Tibial nerve (tissue), 4 donors: ENCODE measurements around the gene GNG12. TPM values are rescaled to one million over a fixed set of nuclear protein-coding genes. Genes with fewer than 3 reads are reported as not detected.
A peak's percentile ranks its signal among the peaks of the same experiment; 100 is the strongest.

Experiments
- DNase-seq, 2 donors: peaks; one replicate each; pipeline ENCODE4 v3.0.0-alpha.2; 2019; ENCODE audit warnings: low spot score in 2 of 2
- H3K27ac ChIP-seq, 4 donors: fragments of 200-600 bp; sonication (generic) in 3 of 4; one replicate each; pipeline ENCODE4 v1.5.1; 2017 to 2019; ENCODE audit warnings: mild to moderate bottlenecking in 1 of 4
- H3K27me3 ChIP-seq, 2 donors: fragments of 200-600 bp; sonication (generic) in 1 of 2; one replicate each; pipeline versions ENCODE4 v1.5.1 to v1.6.0; 2017 to 2019
- H3K36me3 ChIP-seq, 3 donors: fragments of 200-600 bp; sonication (generic); one replicate each; pipeline ENCODE4 v1.5.1; 2018 to 2019
- H3K4me1 ChIP-seq, 4 donors: fragments of 200-600 bp; sonication (generic) in 3 of 4; one replicate each; pipeline ENCODE4 v1.5.1; 2017 to 2019
- H3K4me3 ChIP-seq, 4 donors: fragments of 200-600 bp; sonication (generic) in 3 of 4; one replicate each; pipeline ENCODE4 v1.5.1; 2017 to 2019; ENCODE audit warnings: mild to moderate bottlenecking in 1 of 4, moderate library complexity in 1 of 4
- H3K9me3 ChIP-seq, 4 donors: fragments of 200-600 bp; sonication (generic) in 3 of 4; one replicate each; pipeline ENCODE4 v1.5.1; 2017 to 2019
- EP300 ChIP-seq, 2 donors: sonication (generic); formaldehyde crosslinking; IDR thresholded peaks; one replicate each; pipeline ENCODE4 v1.6.1; 2017; ENCODE audit warnings: antibody characterized with exemption in 2 of 2, mild to moderate bottlenecking in 1 of 2
- POLR2A ChIP-seq, 2 donors: fragments of 450-650 bp; IDR thresholded peaks; one replicate each; pipeline ENCODE4 v1.6.1; 2017; ENCODE audit warnings: antibody characterized with exemption in 2 of 2, mild to moderate bottlenecking in 2 of 2, moderate library complexity in 2 of 2
- WGBS, 2 donors: methylation state at CpG; one replicate each; pipeline ENCODE4 v1.1.5; 2018; 5-methylcytosine and 5-hydroxymethylcytosine counted together
- total RNA-seq, 4 donors: library from RNA; depleted of rRNA; stranded (reverse); fragments of >200 nt; gene quantifications; one replicate each; pipeline ENCODE4 v1.1.0, GENCODE V29; 2016
- TF ChIP-seq, protein P1 (sequence below), 5 experiments: fragments of 200-600 bp in 3 of 5; fragments of 450-650 bp in 2 of 5; sonication (generic) in 3 of 5; IDR thresholded peaks; one replicate each; pipeline ENCODE4 v1.5.1; 2016 to 2019; ENCODE audit warnings: antibody characterized with exemption in 5 of 5, mild to moderate bottlenecking in 3 of 5, moderate library complexity in 2 of 5

GNG12 gene
- total RNA-seq, 4 donors from 2014 or later: 55.9 to 71.8 (median 68.4) TPM

DNA sequence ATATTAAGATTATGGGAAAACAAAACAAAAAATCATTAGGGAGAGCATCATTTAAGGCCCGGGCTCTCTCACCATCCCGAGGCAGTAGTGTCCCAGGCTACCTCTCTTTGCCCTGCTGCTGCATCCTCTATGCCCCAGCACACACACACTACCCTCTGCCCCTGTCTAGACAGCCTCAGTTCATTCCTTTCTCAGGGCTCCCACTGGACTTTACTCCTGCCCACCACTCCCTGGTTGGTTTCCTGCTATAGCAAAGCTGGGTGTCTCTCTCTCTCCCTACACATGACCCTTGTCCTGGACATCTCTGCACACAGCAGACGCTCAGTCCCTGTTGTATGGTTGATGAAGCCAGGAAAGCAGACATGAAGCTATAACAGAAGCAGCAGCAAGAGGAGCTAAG, 30.7 kb downstream of the GNG12 start:
- Histone ChIP-seq H3K4me1 (peaks cover 0 to 29% (median 10%) of the 10 kb centered on the region in 4 donors), H3K27ac (peak overlapping the region in 1 of 4 donors; percentile 3), H3K36me3 (no peaks in the 10 kb centered on the region), H3K9me3 (no peaks in the 10 kb centered on the region), H3K4me3 (no peak overlapping the region), H3K27me3 (no peaks in the 10 kb centered on the region)
- no peak for DNase-seq
- TF ChIP-seq POLR2A (IDR thresholded peaks at IDR 0.05) (no peak), EP300 (IDR thresholded peaks at IDR 0.05) (no peak)
- TF ChIP-seq, protein P1, sequence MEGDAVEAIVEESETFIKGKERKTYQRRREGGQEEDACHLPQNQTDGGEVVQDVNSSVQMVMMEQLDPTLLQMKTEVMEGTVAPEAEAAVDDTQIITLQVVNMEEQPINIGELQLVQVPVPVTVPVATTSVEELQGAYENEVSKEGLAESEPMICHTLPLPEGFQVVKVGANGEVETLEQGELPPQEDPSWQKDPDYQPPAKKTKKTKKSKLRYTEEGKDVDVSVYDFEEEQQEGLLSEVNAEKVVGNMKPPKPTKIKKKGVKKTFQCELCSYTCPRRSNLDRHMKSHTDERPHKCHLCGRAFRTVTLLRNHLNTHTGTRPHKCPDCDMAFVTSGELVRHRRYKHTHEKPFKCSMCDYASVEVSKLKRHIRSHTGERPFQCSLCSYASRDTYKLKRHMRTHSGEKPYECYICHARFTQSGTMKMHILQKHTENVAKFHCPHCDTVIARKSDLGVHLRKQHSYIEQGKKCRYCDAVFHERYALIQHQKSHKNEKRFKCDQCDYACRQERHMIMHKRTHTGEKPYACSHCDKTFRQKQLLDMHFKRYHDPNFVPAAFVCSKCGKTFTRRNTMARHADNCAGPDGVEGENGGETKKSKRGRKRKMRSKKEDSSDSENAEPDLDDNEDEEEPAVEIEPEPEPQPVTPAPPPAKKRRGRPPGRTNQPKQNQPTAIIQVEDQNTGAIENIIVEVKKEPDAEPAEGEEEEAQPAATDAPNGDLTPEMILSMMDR (IDR thresholded peaks at IDR 0.05): no peak
- 64 to 70% methylated on average over 3 of the region's 3 CpGs for WGBS, 2 donors

DNA sequence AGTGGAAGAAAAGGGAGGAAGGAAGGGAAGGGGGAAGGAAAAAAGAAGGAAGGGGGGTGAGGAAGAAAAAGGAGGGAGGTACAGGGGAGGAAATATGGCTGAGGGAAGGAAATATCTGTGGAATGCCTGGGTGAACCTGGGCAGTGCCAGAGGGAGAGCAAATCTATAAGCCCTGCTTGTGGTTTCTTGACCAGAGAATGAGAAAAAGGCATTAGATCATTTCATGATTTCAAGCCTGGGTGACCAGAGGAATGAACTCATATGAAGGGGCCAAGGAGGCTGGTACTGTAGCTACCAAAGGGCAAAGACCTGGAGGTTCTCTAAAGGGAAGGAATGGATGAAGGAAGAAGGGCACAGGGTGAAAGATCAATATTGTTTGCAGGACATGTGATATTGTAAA, 31.4 kb downstream of the GNG12 start:
- H3K4me3 ChIP-seq: no peak overlapping the region
- TF ChIP-seq, protein P1 (IDR thresholded peaks at IDR 0.05): no peak
- TF ChIP-seq EP300 (IDR thresholded peaks at IDR 0.05): no peak
- TF ChIP-seq POLR2A (IDR thresholded peaks at IDR 0.05): no peak
- no peaks in the 10 kb centered on the region for H3K9me3 ChIP-seq
- H3K27me3 ChIP-seq: no peaks in the 10 kb centered on the region
- H3K4me1 ChIP-seq: peaks cover 0 to 29% (median 10%) of the 10 kb centered on the region in 4 donors
- no peak overlapping the region for H3K27ac ChIP-seq
- H3K36me3 ChIP-seq: no peaks in the 10 kb centered on the region
- no peak for DNase-seq

DNA sequence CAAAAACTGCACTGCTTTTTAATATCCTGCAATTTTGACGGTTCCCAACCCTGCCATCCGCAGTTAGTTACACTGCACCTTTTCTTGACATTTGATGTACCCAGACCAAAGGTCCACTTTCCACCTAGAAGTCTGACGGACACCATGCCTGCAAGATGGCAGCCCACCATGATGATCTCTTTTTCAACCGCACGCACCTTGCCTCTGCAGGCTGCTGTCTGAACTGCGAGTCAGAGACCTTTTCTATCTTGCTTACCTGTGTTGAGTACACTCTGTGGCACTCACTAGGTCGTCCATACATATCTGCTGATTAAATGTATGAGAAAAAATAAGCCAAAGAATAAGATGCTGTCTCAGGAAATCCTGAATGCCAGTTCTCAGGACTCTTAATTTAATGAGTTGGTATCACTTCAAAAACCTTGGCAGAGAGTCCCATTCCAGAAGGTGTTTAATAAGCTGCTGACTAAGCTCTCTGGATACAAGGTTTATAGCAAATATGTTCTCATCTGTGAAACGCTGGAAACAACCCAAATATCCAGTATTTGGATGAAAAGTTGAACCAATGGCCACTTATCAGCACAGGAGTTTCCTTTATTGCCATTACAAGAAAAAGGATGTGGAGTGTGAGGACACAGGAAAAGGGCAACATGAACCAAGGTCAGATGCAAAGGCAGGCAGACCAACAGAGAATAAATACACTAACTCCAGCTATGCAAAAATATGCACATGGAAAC, 37.9 kb downstream of the GNG12 start:
- H3K4me3 ChIP-seq: no peak overlapping the region
- peak overlapping the region in 2 of 4 donors; percentile 74 to 88 for H3K27ac ChIP-seq
- H3K36me3 ChIP-seq: no peaks in the 10 kb centered on the region
- H3K9me3 ChIP-seq: no peaks in the 10 kb centered on the region
- DNase-seq: no peak
- peaks cover 0 to 59% (median 36%) of the 10 kb centered on the region in 4 donors for H3K4me1 ChIP-seq
- TF ChIP-seq EP300 (IDR thresholded peaks at IDR 0.05) (no peak), POLR2A (IDR thresholded peaks at IDR 0.05) (no peak)
- TF ChIP-seq, protein P1 (IDR thresholded peaks at IDR 0.05): no peak
- 81 to 83% methylated on average over 7 to 8 of the region's 8 CpGs for WGBS, 2 donors
- no peaks in the 10 kb centered on the region for H3K27me3 ChIP-seq

DNA sequence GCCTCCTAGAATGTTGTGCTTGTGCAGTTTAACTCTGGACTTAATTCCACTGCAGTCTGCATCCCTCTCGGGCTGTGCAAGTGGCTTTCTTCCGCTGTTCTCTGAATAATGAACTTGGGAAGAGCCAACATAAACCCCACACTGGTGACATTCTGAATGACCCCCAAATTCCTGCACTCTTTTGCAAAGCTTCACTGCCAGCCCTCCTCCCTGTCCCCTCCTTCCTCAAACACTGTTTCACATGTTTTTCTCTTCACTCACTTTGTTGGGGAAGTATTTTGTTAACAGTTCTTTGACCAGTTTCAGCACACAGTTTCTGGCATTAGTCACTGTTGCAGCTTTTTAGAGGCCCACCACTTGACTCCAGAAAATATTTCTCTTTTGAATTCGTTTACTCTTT, 39.7 kb downstream of the GNG12 start:
- DNase-seq: no peak
- Histone ChIP-seq H3K9me3 (no peaks in the 10 kb centered on the region), H3K27me3 (no peaks in the 10 kb centered on the region), H3K36me3 (no peaks in the 10 kb centered on the region), H3K4me1 (peaks cover 0 to 66% (median 38%) of the 10 kb centered on the region in 4 donors), H3K27ac (peak overlapping the region; percentile 16 to 88 (median 72)), H3K4me3 (no peak overlapping the region)
- WGBS, 2 donors: 25 to 30% methylated on average over 3 of the region's 3 CpGs
- TF ChIP-seq, protein P1 (IDR thresholded peaks at IDR 0.05): no peak
- TF ChIP-seq EP300 (IDR thresholded peaks at IDR 0.05): peak in 1 of 2 donors; percentile 29

DNA sequence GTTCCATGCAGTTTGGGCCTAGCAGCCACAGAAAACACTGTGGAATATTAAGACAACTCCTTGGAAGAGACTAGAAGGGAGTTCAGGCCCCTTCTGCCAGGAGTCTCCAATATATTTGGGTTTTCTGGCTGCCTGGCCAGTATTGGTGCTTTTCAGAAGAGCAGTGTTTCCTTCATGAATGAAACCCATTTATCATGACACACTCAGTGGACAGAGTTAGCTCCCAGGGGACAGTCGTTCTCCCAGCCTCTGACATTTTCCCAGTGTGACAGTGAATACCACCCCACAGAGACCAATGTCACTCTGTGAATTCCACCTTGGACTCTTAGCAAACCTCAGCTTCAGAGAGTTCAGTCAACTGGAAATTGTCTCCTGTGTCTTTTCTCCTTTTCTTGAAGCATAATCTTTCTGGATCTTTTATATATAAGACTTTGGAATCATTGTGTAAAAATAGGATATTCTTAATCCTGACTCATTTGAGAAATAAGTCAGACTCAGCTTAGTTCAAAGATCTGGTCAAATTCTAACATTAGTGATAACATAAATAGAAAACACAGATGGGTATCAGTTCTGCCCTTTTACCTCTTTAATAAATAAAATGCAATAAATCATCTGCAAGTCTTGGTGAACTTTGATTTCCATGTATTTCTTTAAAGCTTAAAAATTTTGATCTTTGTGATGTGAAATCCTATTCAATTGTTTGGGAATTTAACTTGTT, 40.4 kb downstream of the GNG12 start:
- Histone ChIP-seq H3K27me3 (no peaks in the 10 kb centered on the region), H3K4me1 (peaks cover 0 to 72% (median 38%) of the 10 kb centered on the region in 4 donors), H3K4me3 (no peak overlapping the region), H3K27ac (peak overlapping the region; percentile 11 to 88 (median 48)), H3K36me3 (no peaks in the 10 kb centered on the region), H3K9me3 (no peaks in the 10 kb centered on the region)
- 21 to 35% methylated on average over 1 of the region's 1 CpG for WGBS, 2 donors
- TF ChIP-seq EP300 (IDR thresholded peaks at IDR 0.05): no peak
- TF ChIP-seq, protein P1 (IDR thresholded peaks at IDR 0.05): no peak
- TF ChIP-seq POLR2A (IDR thresholded peaks at IDR 0.05): no peak
- DNase-seq: no peak
